ENCODE measurements around the gene FAM227B.
"Not testable (repeated sequence)": the region's sequence is repeated elsewhere in the genome, so short reads cannot be mapped to it uniquely, and the experiment has no call there.

The FAM227B gene

DNA sequence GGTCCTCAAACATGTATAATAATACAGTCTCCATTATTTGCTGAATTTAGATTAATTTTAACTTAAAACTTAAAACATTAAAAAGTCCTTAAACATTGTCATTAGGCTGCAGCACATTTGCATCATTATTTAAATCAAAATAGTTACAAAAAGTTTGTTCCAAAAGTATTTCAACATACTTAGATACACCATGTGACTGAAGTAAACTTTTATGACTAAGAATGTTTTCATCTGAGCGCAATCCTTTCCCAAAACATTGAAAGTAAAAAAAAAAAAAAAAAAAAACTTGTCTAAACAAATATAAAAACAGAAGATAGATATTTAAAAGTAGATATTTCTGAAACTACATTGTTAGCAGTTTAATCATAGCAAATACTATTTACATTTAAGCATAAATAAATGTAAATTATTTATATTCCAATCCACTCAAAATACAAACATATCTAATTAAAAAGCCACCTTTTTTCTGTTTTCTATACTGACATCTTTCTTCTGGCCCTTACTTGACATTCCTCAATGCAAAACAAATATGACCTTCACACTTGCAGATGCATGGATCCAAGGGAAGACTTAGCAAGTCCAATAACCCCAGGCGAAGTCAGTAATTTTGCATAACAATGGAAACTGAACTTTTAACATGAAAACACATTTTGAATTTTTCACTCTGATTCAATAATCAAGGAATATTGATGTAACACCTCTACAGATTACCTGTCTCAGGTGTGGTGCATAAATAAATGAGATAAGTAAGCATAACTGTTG is 10.3 kb downstream of the FAM227B start:
- DNase-seq = no peak

DNA sequence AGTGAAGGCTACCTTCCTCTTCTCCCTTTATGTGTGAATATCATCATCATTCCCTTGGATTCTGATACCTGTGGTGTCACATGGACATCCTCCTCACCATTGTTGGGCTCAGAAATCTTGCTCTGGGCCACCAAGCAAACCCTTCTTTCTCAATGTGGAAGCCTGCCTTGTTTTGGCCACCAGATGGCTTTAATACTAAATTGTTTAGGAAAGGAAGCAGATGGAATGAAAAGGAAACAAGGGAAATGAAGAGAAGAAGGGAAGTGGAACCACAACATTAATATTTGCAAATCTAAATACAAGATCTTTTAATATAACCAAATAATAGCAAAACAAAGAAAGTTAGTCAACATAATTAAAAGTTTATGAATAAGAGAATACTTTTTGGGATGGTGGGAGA is 14.0 kb downstream of the FAM227B start:
- no peak for DNase-seq

DNA sequence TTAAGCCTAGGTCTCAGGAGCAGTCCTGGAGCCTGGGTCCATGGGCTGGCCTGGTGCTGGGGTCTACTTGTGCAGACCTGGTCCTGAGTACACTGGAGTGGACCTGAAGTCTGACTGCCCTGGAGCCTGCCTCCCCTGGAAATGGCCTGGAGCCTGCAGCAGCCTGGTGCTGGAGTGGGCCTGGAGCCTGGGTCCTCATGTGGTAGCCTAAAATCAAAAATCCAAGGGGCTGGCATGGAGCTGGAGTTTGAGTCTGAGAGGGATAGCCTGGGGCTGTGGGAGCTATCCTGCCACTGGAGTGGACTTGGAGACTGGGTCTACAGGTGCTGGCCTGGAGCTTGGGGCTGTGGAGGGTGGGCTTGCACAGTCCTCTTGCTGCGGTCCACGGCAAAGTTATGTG is 15.0 kb downstream of the FAM227B start:
- no peak for DNase-seq

DNA sequence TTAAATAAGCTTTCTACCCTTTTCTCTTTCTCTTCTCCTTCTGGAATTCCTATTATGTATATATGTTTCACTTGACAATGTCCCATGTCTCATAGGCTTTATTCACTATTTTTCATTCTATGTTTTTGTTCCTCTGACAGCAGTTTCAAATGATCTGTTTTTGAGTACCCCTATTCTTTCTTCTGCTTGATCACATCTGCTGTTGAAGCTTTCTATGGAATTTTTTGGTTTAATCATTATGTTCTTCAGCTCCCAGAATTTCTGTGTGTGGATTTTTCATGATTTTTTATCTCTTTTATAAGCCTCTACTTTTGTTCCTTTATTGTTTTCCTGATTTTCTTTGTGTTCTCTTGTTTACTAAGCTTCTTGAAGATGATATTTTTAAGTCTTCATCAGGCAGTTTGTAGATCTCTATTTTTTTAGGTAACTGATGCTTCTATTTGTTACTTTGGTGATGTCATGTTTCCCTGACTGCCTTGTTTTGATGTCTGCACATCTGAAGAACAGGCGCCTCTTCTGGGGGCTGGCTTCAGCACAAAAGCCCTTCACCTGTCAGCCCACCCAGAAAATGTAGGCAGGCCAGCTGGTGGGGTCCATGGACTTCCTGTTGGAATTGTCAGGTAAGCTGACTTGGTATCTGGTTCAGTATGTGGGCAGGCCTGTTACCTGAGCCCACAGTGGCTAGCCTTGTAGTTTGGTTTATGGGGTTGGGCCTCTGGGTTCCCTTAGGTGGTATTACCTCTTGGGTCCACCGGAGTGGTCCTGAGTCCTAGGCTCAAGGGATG is 15.8 kb downstream of the FAM227B start:
- DNase-seq = no peak

DNA sequence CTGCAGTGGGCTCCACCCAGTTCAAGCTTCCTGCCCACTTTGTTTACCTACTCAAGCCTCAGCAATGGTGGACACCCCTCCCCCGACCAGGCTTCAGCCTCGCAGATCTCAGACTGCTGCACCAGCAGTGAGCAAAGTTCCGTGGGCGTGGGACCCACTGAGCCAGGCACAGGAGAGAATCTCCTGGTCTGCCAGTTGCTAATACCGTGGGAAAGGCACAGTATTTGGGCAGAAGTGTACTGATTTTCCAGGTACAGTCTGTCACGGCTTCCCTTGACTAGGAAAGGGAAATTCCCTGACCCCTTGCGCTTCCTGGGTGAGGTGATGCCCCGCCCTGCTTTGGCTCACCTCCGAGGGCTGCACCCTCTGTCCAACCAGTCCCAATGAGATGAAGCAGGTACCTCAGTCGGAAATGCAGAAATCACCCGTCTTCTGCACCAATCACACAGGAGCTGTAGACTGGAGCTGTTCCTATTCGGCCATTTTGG is 27.7 kb downstream of the FAM227B start:
- not testable (repeated sequence) for DNase-seq

DNA sequence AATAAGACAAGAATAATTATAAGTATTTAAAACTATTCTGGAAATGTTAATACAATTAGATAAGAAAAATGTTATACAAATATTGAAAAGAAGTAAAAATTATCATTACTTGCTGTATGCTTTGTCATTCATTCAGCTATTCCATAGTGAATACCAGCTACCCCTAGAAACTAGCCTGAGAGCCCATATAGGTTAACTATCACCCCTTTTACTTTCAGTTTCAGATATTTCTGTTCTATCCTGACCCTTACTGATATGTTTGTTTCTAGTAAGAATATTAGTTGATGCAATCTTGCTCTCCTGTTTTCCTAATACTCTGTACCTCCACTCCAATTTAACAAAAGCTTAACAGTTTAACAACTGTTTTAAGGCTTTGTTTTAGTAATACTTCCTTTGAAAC is 31.6 kb downstream of the FAM227B start:
- no peak for DNase-seq

DNA sequence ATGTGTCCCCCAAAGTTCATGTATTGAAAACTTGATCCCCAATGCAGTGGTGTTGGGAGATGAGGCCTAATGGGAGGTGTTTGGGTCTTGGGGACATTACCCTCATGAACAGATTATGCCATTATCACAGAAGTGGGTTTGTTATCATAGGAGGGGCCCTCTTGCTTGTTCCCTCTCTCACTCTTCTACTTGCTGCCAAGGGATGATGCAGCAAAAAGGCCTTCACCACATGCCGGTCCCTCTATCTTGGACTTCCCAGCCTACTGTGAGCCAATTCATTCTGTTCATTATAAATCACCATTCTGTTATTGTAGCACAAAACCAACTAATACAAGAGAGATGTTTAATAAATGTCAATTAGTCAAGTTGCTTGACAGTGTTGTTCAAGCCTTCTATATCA is 47.2 kb downstream of the FAM227B start:
- no peak for DNase-seq

DNA sequence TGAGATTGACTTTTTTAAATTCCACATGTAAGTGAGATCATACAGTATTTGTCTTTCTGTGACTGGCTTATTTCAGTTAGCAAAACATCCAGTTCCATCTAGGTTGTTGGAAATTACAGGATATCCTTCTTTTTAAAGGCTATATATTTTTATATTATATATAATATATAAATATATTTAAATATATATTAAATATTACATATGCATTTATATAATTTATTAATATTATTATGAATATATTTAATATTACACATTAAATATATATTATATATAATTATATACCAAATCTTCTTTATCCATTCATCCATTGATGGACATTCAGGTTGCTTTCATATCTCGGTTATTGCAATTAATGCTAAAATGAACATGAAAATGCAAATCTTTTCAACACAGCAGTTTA is 49.9 kb downstream of the FAM227B start:
- DNase-seq = no peak

DNA sequence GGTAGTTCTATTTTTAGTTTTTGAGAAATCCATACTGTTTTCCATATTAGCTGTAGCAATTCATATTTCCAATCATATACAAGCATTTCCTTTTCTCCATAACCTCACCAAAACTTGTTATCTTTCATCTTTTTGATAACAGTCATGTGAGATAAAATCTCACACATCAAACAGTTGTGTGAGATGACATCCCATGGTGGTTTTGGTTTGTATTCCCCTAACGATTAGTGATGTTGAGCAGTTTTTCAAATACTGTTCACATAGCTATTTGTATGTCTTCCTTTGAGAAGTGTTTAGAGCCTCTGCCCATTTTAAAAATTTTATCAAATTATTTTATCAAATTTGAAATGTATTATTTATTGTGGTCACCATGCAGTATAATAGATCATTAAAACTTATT is 50.4 kb downstream of the FAM227B start:
- no peak for DNase-seq

DNA sequence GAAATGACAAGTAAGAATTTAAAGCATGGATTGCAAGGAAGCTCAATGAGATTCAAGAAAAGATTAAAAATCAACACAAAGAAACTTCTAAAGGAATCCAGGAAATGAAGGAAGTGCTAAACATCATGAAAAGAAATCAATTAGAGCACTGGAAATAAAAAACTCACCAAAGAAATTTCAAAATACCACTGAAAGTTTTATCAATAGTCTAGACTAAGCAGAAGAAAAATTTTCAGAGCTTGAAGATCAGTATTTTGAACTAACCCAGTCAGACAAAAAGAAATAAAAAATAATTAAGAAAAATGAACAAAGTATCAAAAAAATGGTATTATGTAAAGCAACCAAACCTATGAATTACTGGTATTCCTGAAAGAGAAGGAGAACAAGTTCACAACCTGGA is 60.6 kb downstream of the FAM227B start:
- DNase-seq = no peak

DNA sequence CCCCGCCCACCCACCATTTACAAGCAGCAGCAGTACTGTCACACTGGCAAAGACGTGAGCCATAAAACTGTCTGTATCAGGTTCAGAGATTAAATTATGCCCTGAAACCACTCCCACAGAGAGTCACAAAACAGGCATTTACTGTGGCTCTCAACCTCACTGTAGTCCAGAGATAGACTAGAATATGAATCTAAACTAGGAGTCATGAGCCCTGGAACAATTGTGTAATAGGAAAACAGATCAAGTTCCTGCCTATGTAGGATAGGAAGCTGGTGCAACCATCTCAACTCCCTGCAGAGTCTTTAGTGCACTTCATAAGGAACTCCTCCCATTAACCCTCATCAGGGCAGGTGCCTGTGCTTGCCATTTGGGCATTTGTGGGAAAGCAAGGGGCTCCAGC is 61.7 kb downstream of the FAM227B start:
- DNase-seq = no peak

DNA sequence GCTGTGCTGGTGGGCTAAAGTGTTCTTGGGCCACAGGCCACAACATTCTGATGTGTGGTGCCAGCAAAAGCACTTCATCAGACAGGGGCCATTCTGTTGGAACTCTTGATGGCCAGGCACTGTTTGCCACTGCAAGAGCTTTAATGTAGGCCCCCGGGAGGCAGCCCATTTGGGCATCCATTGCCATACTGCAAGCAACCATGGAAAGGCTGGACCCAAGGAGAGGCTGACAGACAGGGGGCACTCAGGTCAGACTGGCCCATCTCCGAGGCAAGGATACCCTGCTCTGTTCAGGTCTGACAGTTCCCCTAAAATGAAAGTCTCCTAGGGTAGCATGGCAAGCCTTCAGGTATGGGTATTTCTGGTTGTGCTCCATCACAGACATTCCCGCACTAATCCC is 64.2 kb downstream of the FAM227B start:
- DNase-seq = no peak

DNA sequence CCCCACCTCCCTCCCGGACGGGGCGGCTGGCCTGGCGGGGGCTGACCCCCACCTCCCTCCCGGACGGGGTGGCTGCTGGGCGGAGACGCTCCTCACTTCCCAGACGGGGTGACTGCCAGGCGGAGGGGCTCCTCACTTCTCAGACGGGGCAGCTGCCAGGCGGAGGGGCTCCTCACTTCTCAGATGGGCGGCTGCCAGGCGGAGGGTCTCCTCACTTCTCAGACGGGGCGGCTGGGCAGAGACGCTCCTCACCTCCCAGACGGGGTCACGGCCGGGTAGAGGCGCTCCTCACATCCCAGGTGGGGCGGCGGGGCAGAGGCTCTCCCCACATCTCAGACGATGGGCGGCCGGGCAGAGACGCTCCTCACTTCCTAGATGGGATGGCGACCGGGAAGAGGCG is 70.3 kb downstream of the FAM227B start:
- DNase-seq = not testable (repeated sequence)

DNA sequence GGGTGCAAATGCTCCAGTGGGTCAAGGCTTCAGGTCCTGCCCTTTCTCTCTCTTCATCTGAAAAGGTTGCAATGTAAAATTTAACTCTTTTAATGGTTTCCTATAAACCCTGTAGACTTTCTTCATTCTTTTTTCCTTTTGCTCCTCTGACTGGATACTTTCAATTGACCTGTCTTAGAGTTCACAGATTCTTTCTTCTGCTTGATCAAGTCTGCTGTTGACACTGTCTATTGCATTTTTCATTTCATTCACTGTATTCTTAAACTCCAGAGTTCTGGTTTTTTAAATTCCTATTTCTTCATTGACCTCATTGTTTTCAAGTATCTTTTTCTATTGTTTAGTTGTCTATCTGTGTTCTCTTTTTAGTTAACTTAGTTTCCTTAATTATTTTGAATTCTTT is 82.1 kb downstream of the FAM227B start:
- DNase-seq = no peak

DNA sequence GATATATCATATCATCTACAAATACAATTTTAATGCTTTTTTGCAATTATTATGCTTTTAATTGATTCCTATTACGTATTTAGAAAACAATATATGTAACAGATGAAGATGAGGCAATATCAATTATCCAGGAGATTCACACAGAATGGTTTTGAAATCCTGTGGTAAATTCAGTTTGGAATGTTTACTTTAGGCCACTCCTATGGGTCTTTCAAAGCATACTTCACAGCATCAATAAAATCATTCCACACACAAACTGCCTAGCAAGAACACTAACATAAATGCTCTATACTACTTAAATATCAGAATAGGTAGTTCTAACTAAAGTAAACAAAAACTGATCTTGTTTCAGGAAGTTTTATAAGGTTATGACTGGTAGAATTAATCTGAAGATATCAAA is 90.5 kb downstream of the FAM227B start:
- DNase-seq = no peak

DNA sequence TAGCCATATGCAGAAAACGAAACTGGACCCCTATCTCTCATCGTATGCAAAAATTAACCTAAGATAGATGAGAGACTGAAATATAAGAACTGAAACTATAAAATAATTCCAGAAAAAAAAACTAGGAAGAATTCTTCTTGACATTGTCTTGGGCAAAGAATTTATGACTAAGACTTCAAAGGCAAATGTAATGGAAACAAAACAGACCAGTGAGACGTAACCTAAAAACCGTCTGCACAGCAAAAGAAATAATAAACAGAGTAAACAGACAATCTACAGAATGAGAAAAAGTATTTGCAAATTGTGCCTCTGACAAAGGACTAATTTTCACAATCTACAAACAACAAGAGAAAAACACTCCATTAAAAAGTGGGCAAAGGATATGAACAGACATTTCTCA is 92.3 kb downstream of the FAM227B start:
- DNase-seq = no peak

DNA sequence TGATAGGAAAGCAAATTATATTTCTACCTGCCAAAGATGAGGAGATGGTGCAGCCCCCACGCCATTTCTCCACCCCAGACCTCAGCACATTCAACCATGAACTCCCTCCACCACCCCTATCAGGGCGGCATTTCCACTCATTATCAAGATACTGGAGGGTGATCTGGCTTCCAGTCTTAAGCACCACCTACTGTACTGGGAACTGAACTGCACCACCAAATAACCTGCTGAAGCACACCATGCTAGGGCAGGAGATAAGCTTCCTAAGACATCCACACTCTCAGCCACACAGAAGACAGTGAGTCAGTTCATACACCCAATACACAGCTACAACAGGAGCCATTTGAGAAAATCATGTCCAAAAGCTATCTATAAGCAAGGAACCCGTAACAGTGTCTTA is 98.8 kb downstream of the FAM227B start:
- no peak for DNase-seq

DNA sequence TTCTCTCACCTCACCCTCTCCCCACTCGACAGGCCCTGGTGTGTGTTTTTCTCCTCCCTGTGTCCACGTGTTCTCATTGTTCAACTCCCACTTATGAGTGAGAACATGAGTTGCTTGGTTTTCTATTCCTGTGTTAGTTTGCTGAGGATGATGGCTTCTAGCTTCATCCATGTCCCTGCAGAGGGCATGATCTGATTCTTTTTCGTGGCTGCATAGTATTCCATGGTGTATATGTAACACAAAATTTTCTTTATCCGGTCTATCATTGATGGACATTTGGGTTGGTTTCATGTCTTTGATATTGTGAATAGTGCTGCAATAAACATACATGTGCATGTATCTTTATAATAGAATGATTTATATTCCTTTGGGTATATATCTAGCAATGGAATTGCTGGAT is 107.9 kb downstream of the FAM227B start:
- DNase-seq = not testable (repeated sequence)

DNA sequence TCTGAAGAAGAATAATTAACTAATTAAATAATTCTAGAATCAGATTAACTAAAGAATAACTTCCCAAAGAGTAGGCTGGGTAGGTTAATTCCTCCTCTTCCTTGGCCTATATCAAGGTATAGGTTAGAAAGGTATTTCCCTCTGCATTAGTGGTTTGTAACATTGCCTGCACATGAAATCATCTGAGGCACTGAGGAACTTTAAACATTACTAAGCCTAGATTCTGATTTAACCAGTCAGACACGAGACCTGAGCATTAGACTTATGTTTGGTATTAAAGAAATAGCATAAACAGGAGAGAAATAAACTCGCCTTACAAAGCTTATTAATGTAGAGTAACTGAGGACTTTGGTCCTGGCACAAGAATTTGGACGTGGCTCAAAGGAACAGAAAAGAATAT is 113.4 kb downstream of the FAM227B start:
- DNase-seq = no peak

DNA sequence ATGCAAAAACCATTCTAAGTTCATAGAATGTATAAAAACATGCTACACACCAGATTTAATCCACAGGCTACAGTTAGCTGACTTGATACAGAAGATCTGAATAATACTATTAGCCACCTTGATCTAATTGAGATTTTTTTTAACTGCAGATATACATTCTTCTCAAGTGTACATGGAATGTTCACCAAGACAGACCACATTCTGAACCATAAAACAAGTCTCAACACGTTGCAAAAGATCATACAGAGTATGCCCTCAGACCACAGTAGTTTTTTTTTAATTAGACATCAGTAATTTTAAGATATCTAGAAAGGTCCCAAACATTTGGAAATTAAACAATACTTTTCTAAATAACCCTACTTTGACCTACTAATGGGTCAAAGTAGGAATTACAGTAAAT is 114.3 kb downstream of the FAM227B start:
- no peak for DNase-seq

DNA sequence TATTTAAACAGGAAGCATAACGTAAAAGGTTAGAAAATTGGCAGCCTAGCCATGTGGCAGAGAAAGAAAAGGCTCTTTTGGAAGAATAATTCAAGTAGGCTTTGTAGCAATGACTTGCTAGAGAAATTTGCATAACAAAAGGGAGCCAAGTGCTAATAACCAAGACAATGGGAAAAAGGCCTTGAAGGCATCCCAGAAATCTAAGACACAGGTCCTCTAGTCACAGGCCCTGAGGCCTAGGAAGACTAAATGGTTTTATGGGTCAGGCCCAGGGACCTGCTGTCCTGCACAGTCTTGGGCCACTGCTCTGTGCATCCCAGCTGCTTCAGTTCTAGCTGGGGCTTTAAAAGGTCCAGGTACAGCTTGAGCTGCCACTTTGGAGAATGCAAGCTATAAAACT is 119.0 kb downstream of the FAM227B start:
- DNase-seq = no peak

DNA sequence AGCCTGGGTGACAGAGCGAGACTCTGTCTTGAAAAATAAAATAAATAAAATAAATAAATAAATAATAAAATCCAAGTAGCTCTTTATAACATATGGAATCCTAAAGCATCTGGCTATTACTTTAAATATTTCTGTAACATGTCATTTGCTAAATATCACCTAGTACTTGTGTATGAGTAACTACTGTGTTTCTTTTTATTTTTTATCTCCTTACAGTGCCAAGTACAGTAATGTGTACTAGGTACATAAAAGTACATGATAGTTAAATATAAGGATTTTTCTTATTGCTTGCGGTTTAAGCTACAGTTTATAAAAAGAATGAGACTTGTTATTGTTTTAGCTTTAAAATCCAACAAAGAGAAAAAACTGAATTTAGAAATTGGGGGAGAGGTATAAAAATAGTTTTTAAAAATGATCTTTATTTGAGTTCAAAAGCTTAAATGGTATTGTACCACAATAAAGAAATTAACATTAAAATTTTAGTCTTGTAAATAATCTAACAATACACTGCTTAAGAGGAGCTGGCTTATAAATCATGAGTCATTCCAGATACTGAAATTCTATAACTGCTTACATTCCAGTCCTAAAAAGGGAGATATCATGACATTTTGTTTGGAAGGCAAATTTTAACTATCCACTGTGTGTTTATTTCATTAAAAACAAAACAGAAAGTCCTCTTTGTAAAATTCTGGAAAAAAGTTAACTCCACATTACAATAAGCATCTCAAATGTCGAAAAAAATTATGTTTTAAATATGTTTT is 124.4 kb downstream of the FAM227B start:
- DNase-seq = no peak

DNA sequence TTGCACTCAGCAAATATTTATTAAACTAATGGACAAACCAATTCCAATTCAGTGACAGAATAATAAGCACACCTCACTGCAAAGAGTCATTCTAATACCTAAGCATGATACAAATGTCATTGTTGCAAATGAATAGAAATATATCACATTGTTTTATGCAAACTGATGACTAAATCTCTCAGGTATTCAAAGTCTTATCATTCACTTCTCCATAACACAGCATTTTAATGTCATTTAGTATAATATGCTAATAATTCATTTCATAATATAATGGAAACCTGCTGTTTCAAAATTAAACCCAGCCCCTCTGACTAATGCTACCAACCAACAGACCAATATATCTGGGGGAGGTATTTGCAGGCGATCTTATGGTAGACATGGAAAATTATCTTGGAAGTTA is 125.8 kb downstream of the FAM227B start:
- no peak for DNase-seq

DNA sequence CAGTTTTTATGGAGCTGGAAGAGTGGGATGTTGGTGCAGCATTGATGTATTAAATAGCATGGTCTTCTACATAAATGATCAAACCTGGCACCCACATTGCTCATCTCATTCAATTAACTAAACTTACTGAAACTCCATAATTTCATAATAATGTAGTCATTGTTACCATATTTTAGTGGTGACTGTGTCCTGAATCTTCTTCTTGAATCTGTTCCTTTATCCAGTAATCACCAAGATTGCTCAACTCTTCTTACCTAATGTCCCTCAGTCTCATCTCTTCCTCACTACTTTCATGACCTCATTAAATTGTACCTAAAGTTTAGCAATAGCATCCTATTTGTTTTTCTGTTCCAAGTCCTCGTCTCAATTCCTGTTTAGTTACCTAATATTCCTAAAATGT is 127.8 kb downstream of the FAM227B start:
- no peak for DNase-seq

Measured in right hindlimb (tissue), 1 donor.